GM12892 (cell line): ENCODE results near the gene PKP3.

ENCODE experiments used
- POLR2A ChIP-seq: IDR thresholded peaks from 2 replicates; pipeline ENCODE4 v1.6.1; 2011; ENCODE audit warnings: low read depth, low read length, control low read depth
- POLR2AphosphoS5 ChIP-seq: IDR thresholded peaks from 2 replicates; pipeline ENCODE4 v1.6.1; 2011; ENCODE audit warnings: low read depth, low read length, control low read depth

DNA sequence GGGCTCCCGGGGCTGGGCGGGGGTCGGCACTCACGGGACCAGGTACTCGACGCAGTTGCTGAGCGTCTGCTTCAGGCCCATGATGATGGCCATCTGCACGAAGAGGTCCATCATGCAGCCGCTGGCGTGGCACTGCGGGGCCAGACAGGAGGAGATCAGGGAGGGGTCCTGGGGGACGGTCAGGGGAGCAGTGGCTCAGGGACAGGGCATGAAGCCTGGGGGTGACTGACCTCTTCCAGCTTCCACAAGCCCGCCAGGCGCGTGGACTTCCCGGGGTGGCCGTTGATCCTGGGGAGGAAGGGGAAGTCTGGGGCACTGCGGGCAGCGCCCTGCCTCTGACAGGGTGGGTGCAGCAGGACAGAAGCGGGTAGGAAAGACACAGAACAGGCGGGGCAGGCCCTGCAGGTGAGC lies 26.9 kb downstream of the PKP3 start:
- TF ChIP-seq POLR2A: no peak
- no peak for TF ChIP-seq POLR2AphosphoS5
